Measurements from ENCODE around the gene RAET1E. TPM values are rescaled to one million over a fixed set of nuclear protein-coding genes. Genes with fewer than 3 reads are reported as not detected.
A peak's percentile ranks its signal among the peaks of the same experiment; 100 is the strongest.

Gene RAET1E
- polyA plus RNA-seq, 1 donor, result 0.61 TPM

DNA sequence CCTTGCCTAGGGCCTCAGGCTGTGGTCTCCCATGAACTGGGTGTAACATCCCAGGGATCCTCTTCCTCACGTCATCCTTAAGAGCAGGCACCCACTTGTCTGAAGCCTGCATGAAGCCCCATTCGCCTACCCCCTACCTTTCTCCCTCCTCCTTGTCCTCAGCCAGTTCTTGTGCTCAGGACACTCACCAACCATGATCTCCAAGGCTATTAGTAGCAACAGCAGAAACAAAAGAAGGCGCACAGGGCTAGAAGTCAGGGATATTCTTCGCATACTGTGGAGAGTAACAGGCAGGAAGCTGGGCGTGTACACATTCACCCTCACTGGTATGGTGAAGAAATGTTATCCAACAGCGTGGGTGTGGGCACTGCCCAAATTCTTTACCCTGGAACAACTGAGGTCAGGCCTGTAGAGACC, 7.3 kb downstream of the RAET1E start:
- Histone ChIP-seq H3K27ac (ENCODE audit: low read length) (no peak overlapping the region), H3K4me3 (ENCODE audit: low read length) (no peak overlapping the region), H3K36me3 (ENCODE audit: control insufficient read depth, insufficient read depth, low read length) (no peaks in the 10 kb centered on the region), H3K27me3 (ENCODE audit: control insufficient read depth, insufficient read depth, low read length) (no peaks in the 10 kb centered on the region), H3K4me1 (ENCODE audit: control insufficient read depth, insufficient read depth, low read length) (peaks cover 31% of the 10 kb centered on the region), H3K9me3 (ENCODE audit: control insufficient read depth, low read depth, low read length) (no peaks in the 10 kb centered on the region)
- WGBS (ENCODE audit: insufficient coverage, low lambda C conversion rate), result no CpG with 5 or more reads among the region's 6 CpGs
- DNase-seq, result no peak

DNA sequence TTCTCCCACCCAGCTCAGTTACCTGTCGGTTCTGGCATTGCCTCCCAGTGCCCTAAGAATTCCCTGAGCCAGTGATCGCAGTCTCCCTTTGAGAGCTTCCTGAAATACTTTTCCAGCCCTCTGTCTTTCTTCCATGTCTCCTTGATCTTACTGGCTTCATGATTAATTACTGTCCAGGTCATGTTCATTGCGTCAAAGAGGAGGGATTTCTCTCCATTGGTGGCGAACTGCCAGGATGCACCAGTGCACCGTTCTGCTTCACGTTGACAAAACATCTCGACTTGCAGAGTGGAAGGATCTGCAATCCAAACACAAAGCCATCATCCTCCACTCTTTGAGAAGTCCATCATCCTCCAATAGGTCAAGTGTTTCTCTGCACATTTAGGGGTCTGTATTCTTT, 8.6 kb downstream of the RAET1E start:
- Histone ChIP-seq H3K27me3 (ENCODE audit: control insufficient read depth, insufficient read depth, low read length) (no peaks in the 10 kb centered on the region), H3K4me3 (ENCODE audit: low read length) (no peak overlapping the region), H3K9me3 (ENCODE audit: control insufficient read depth, low read depth, low read length) (no peaks in the 10 kb centered on the region), H3K36me3 (ENCODE audit: control insufficient read depth, insufficient read depth, low read length) (no peaks in the 10 kb centered on the region), H3K4me1 (ENCODE audit: control insufficient read depth, insufficient read depth, low read length) (peaks cover 24% of the 10 kb centered on the region), H3K27ac (ENCODE audit: low read length) (peak overlapping the region; percentile 87)
- DNase-seq, result no peak
- no CpG with 5 or more reads among the region's 7 CpGs for WGBS (ENCODE audit: insufficient coverage, low lambda C conversion rate)

DNA sequence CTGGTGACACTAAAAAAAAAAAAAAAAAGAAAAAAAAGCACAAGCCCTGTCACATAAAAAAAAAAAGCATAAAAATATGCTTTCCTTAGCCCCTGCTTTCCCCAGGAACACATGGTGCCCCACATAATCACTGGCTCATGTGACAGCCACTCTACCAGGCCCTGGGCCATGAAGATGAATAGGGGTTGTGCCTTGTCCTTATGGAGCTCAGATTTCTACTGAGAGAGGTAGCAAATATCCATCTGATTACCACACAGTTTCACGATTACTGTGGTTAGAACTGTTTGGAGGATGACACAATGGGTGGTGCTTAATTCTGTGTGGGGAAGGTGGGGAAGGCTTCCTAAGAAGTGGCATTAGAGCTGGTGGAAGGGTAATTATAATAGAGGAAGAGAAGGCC, 9.3 kb downstream of the RAET1E start:
- H3K27ac ChIP-seq (ENCODE audit: low read length), result peak overlapping the region; percentile 87
- WGBS (ENCODE audit: insufficient coverage, low lambda C conversion rate), result no CpG with 5 or more reads among the region's 1 CpG
- no peaks in the 10 kb centered on the region for H3K36me3 ChIP-seq (ENCODE audit: control insufficient read depth, insufficient read depth, low read length)
- H3K4me3 ChIP-seq (ENCODE audit: low read length), result no peak overlapping the region
- H3K4me1 ChIP-seq (ENCODE audit: control insufficient read depth, insufficient read depth, low read length), result peaks cover 24% of the 10 kb centered on the region
- H3K27me3 ChIP-seq (ENCODE audit: control insufficient read depth, insufficient read depth, low read length), result no peaks in the 10 kb centered on the region
- H3K9me3 ChIP-seq (ENCODE audit: control insufficient read depth, low read depth, low read length), result no peaks in the 10 kb centered on the region
- no peak for DNase-seq

DNA sequence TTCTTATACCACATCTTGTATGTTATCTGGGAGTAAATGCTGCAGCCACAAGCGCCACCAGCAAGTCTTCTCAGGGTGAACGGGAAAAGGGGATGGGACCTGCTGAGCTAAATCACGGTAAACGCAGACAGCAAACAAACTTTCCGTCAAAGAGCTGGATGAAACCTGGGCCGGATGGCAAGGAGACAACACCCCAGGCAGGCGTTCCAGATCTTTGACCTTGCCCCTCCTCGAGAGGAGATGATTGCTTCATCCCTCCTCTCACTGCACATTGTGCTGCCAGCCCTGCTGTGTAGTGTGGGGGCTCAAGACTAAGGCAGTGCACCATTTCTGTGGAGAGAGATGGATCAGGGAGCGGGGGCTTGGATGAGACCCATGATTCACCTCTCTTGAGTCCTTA, 9.8 kb downstream of the RAET1E start:
- Histone ChIP-seq H3K27me3 (ENCODE audit: control insufficient read depth, insufficient read depth, low read length) (no peaks in the 10 kb centered on the region), H3K4me1 (ENCODE audit: control insufficient read depth, insufficient read depth, low read length) (peaks cover 24% of the 10 kb centered on the region), H3K27ac (ENCODE audit: low read length) (peak overlapping the region; percentile 87), H3K36me3 (ENCODE audit: control insufficient read depth, insufficient read depth, low read length) (no peaks in the 10 kb centered on the region), H3K9me3 (ENCODE audit: control insufficient read depth, low read depth, low read length) (no peaks in the 10 kb centered on the region), H3K4me3 (ENCODE audit: low read length) (no peak overlapping the region)
- peak; percentile 75 to 82 for DNase-seq
- no CpG with 5 or more reads among the region's 9 CpGs for WGBS (ENCODE audit: insufficient coverage, low lambda C conversion rate)

DNA sequence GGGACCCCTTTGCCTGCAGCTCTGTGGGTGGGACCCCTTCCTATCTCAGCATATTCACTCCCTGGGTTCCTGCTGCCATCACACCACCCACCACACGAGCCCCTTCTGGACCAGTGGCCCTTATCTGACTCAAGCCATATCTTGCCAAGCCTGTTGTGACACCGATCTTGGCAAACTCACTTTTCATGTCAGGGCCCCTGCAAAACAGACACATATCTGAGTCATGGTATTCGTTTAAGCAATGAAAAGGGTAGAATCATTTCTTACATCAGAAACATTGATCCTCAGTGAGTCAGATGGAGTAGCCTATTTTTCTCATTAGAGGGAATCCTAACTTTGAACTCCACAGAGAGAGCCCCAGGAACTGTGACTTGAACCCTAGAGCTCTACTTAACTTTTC, 10.6 kb downstream of the RAET1E start:
- Histone ChIP-seq H3K4me1 (ENCODE audit: control insufficient read depth, insufficient read depth, low read length) (peaks cover 24% of the 10 kb centered on the region), H3K9me3 (ENCODE audit: control insufficient read depth, low read depth, low read length) (no peaks in the 10 kb centered on the region), H3K4me3 (ENCODE audit: low read length) (no peak overlapping the region), H3K36me3 (ENCODE audit: control insufficient read depth, insufficient read depth, low read length) (no peaks in the 10 kb centered on the region), H3K27me3 (ENCODE audit: control insufficient read depth, insufficient read depth, low read length) (no peaks in the 10 kb centered on the region), H3K27ac (ENCODE audit: low read length) (peak overlapping the region; percentile 87)
- no CpG with 5 or more reads among the region's 3 CpGs for WGBS (ENCODE audit: insufficient coverage, low lambda C conversion rate)
- DNase-seq, result no peak

DNA sequence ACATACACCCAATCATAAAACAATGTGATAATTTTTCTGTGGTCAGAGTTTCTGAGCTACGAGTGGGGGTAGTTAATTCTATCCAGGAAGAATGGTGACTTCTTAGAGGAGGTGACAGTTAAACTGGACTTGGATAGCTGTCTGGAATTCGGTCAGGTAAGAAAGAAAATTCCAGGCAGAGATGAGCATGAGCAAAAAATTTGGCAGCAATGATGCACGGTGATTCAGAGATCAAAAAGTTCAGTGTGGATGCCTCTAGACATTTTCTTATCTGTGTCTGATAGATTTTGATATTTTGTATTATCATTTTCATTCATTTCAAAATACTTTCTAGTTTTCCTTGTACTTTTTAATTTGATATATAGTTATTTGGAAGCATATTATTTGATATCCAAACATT, 12.0 kb downstream of the RAET1E start:
- Histone ChIP-seq H3K9me3 (ENCODE audit: control insufficient read depth, low read depth, low read length) (no peaks in the 10 kb centered on the region), H3K27ac (ENCODE audit: low read length) (no peak overlapping the region), H3K36me3 (ENCODE audit: control insufficient read depth, insufficient read depth, low read length) (no peaks in the 10 kb centered on the region), H3K27me3 (ENCODE audit: control insufficient read depth, insufficient read depth, low read length) (no peaks in the 10 kb centered on the region), H3K4me3 (ENCODE audit: low read length) (no peak overlapping the region), H3K4me1 (ENCODE audit: control insufficient read depth, insufficient read depth, low read length) (peaks cover 24% of the 10 kb centered on the region)
- DNase-seq, result no peak
- 100% methylated on average over 1 of the region's 3 CpGs for WGBS (ENCODE audit: insufficient coverage, low lambda C conversion rate)

DNA sequence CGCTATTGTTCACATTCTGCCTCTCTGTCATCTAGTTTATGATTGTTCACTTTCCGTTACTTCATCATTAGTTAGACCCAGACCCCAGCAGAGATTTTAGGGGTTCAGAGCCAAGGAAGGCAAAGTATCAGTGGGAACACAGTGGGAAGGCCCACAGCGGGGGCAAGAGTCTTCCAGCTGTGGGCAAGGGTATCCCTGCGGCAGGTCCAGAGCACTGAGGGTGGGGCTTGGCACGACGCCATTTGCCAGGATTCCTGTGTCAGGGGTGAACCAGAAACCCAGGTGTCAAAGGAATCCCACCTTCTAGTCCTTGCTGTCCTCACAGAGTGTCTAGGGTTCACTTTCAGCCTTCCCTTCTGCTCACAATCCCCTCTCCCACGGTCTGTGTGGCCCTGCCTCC, 13.3 kb downstream of the RAET1E start:
- H3K36me3 ChIP-seq (ENCODE audit: control insufficient read depth, insufficient read depth, low read length), result no peaks in the 10 kb centered on the region
- no peak for DNase-seq
- H3K27ac ChIP-seq (ENCODE audit: low read length), result no peak overlapping the region
- no peaks in the 10 kb centered on the region for H3K9me3 ChIP-seq (ENCODE audit: control insufficient read depth, low read depth, low read length)
- peaks cover 24% of the 10 kb centered on the region for H3K4me1 ChIP-seq (ENCODE audit: control insufficient read depth, insufficient read depth, low read length)
- H3K4me3 ChIP-seq (ENCODE audit: low read length), result no peak overlapping the region
- H3K27me3 ChIP-seq (ENCODE audit: control insufficient read depth, insufficient read depth, low read length), result no peaks in the 10 kb centered on the region
- 100% methylated on average over 1 of the region's 7 CpGs for WGBS (ENCODE audit: insufficient coverage, low lambda C conversion rate)

DNA sequence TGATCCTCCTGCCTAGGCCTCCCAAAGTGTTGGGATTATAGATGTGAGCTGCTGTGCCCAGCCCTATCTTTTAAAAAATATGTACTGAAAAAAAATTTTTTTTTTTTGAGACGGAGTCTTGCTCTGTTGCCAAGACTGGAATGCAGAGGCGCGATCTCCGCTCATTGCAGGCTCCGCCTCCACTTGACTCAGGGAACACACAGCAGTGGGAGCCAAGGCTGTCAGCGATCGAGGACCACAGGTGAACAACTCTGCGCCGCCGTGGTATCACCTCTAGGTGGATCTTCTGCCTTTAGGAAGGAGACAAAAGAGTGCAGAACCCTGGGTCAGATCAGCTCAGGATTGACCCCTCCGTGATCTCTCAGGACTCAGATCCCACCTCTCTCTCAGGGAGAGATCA, 13.7 kb downstream of the RAET1E start:
- no peak for DNase-seq
- Histone ChIP-seq H3K36me3 (ENCODE audit: control insufficient read depth, insufficient read depth, low read length) (no peaks in the 10 kb centered on the region), H3K4me3 (ENCODE audit: low read length) (no peak overlapping the region), H3K27me3 (ENCODE audit: control insufficient read depth, insufficient read depth, low read length) (no peaks in the 10 kb centered on the region), H3K9me3 (ENCODE audit: control insufficient read depth, low read depth, low read length) (no peaks in the 10 kb centered on the region), H3K27ac (ENCODE audit: low read length) (no peak overlapping the region), H3K4me1 (ENCODE audit: control insufficient read depth, insufficient read depth, low read length) (peaks cover 23% of the 10 kb centered on the region)
- WGBS (ENCODE audit: insufficient coverage, low lambda C conversion rate), result no CpG with 5 or more reads among the region's 11 CpGs

DNA sequence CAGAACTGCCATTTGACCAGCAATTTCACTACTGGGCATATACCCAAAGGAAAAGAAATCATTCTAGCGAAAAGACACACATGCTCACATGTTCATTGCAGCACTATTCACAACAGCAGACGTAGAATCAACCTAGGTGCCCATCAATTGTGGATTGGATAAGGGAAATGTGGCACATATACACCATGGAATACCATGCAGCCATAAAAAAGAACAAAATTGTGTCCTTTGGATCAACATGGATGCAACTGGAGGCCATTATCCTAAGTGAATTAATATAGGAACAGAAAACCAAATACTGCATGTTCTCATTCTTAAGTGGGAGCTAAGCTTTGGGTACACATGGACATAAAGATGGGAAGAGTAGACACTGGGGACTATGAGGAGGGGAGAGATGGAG, 16.1 kb downstream of the RAET1E start:
- no peaks in the 10 kb centered on the region for H3K36me3 ChIP-seq (ENCODE audit: control insufficient read depth, insufficient read depth, low read length)
- DNase-seq, result no peak
- WGBS (ENCODE audit: insufficient coverage, low lambda C conversion rate), result no CpG with 5 or more reads among the region's 2 CpGs
- H3K4me1 ChIP-seq (ENCODE audit: control insufficient read depth, insufficient read depth, low read length), result peaks cover under 1% of the 10 kb centered on the region
- no peak overlapping the region for H3K27ac ChIP-seq (ENCODE audit: low read length)
- no peak overlapping the region for H3K4me3 ChIP-seq (ENCODE audit: low read length)
- H3K27me3 ChIP-seq (ENCODE audit: control insufficient read depth, insufficient read depth, low read length), result no peaks in the 10 kb centered on the region
- no peaks in the 10 kb centered on the region for H3K9me3 ChIP-seq (ENCODE audit: control insufficient read depth, low read depth, low read length)

DNA sequence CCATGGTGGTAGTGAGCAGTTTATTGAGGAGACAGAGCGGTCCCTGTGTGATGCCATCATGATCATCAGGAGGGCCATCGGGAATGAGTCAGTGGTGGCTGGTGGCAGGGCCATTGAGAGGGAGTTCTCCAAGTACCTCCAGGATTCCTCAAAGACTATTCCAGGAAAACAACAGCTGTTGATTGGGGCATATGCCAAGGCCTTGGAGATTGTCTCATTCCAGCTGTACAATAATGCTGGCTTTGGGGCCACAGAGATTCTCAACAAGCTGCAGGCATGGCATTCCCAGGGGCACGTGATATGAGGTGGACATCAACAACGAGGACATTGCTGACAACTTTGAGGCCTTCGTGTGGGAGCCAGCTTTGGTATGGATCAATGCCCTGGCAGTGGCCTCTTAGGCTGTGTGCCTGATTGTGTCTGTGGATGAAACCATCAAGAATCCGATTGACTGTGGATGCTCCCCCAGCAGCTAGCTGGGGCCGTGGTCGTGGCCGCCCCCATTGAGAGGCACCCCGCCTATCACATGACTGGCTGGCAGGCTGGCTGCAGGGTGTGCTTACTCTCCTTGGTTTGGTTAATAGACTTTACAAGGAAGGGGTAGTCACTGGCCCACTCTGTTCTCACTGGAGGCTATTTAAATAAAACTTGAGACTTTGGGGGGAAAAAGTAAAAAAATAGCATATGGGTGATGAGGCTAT, 16.7 kb downstream of the RAET1E start:
- DNase-seq, result no peak
- Histone ChIP-seq H3K4me3 (ENCODE audit: low read length) (no peak overlapping the region), H3K27me3 (ENCODE audit: control insufficient read depth, insufficient read depth, low read length) (no peaks in the 10 kb centered on the region), H3K9me3 (ENCODE audit: control insufficient read depth, low read depth, low read length) (no peaks in the 10 kb centered on the region), H3K4me1 (ENCODE audit: control insufficient read depth, insufficient read depth, low read length) (no peaks in the 10 kb centered on the region), H3K27ac (ENCODE audit: low read length) (no peak overlapping the region), H3K36me3 (ENCODE audit: control insufficient read depth, insufficient read depth, low read length) (no peaks in the 10 kb centered on the region)
- WGBS (ENCODE audit: insufficient coverage, low lambda C conversion rate), result no CpG with 5 or more reads among the region's 10 CpGs

DNA sequence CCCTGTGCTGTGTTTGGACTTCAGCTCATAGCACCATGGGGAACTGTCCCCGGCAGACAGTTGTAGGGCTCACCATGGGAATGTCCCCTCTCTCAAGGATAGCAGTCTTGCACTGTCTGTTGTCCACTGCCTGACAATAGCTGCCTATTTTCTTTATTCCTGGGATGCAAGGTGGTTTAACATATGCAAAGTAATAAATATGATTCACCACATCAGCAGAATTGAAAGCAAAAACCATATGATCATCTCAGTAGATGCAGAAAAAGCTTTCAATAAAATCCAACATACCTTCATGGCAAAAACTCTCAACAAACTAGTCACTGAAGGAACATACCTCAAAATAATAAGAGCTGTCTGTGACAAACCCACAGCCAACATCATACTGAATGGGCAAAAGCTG, 20.3 kb downstream of the RAET1E start:
- WGBS (ENCODE audit: insufficient coverage, low lambda C conversion rate), result no CpG with 5 or more reads among the region's 1 CpG

More for the DNA sequence above, 20.3 kb downstream of the RAET1E start:
- H3K9me3 ChIP-seq (ENCODE audit: control insufficient read depth, low read depth, low read length), result no peaks in the 10 kb centered on the region
- H3K27me3 ChIP-seq (ENCODE audit: control insufficient read depth, insufficient read depth, low read length), result no peaks in the 10 kb centered on the region
- H3K36me3 ChIP-seq (ENCODE audit: control insufficient read depth, insufficient read depth, low read length), result no peaks in the 10 kb centered on the region
- no peak overlapping the region for H3K27ac ChIP-seq (ENCODE audit: low read length)
- H3K4me3 ChIP-seq (ENCODE audit: low read length), result no peak overlapping the region
- DNase-seq, result no peak
- no peaks in the 10 kb centered on the region for H3K4me1 ChIP-seq (ENCODE audit: control insufficient read depth, insufficient read depth, low read length)
